ENCODE results near the gene ASPG. TPM values are rescaled to one million over a fixed set of nuclear protein-coding genes. Genes with fewer than 3 reads are reported as not detected.

The ASPG gene
- total and polyA plus RNA-seq, 2 experiments from 2014 or later, result 5.9 to 20.3 TPM

- Histone ChIP-seq H4K20me1 (ENCODE audit: insufficient read depth, poor library complexity, severe bottlenecking) (no peaks in the 10 kb centered on the region), H3K4me1 (ENCODE audit: insufficient read depth) (no peaks in the 10 kb centered on the region), H3K27ac (no peak overlapping the region), H2AFZ (no peak overlapping the region), H3K27me3 (no peaks in the 10 kb centered on the region), H3K9me2 (replicated peaks; ENCODE audit: insufficient read depth) (no peaks in the 10 kb centered on the region), H3K36me3 (replicated peaks; ENCODE audit: insufficient read depth, low read depth) (no peaks in the 10 kb centered on the region), H3K4me2 (no peak overlapping the region), H3K79me2 (no peaks in the 10 kb centered on the region), H3K4me3 (no peak overlapping the region), H3K9me3 (ENCODE audit: low read depth) (no peaks in the 10 kb centered on the region)
- TF ChIP-seq CTCF (IDR thresholded peaks at IDR 0.05; ENCODE audit: poor library complexity) (no peak), EZH2phosphoT487 (IDR thresholded peaks at IDR 0.05; ENCODE audit: low read depth, severe bottlenecking, unreplicated experiment) (no peak), EZH2 (IDR thresholded peaks at IDR 0.05; ENCODE audit: borderline replicate concordance) (no peak)
- WGBS (ENCODE audit: low lambda C conversion rate, missing lambda C conversion rate), result 68% methylated on average over 25 of the region's 26 CpGs
- DNase-seq (ENCODE audit: low spot score), result no peak
Measured at GRCh38 chr14:104108570-104109541, 23.4 kb downstream of the ASPG start.

- 92% methylated on average over 23 of the region's 24 CpGs for WGBS (ENCODE audit: low lambda C conversion rate, missing lambda C conversion rate)
- no peak for DNase-seq (ENCODE audit: low spot score)
- Histone ChIP-seq H3K79me2 (no peaks in the 10 kb centered on the region), H3K9me3 (ENCODE audit: low read depth) (no peaks in the 10 kb centered on the region), H3K27me3 (no peaks in the 10 kb centered on the region), H3K4me1 (ENCODE audit: insufficient read depth) (no peaks in the 10 kb centered on the region), H3K4me3 (no peak overlapping the region), H3K4me2 (no peak overlapping the region), H2AFZ (no peak overlapping the region), H3K9me2 (replicated peaks; ENCODE audit: insufficient read depth) (no peaks in the 10 kb centered on the region), H3K27ac (no peak overlapping the region), H4K20me1 (ENCODE audit: insufficient read depth, poor library complexity, severe bottlenecking) (no peaks in the 10 kb centered on the region), H3K36me3 (replicated peaks; ENCODE audit: insufficient read depth, low read depth) (no peaks in the 10 kb centered on the region)
- TF ChIP-seq EZH2phosphoT487 (IDR thresholded peaks at IDR 0.05; ENCODE audit: low read depth, severe bottlenecking, unreplicated experiment) (no peak), EZH2 (IDR thresholded peaks at IDR 0.05; ENCODE audit: borderline replicate concordance) (no peak), CTCF (IDR thresholded peaks at IDR 0.05; ENCODE audit: poor library complexity) (no peak)
Measured at GRCh38 chr14:104109731-104110361, 24.3 kb downstream of the ASPG start.

- TF ChIP-seq EZH2phosphoT487 (IDR thresholded peaks at IDR 0.05; ENCODE audit: low read depth, severe bottlenecking, unreplicated experiment) (no peak), CTCF (IDR thresholded peaks at IDR 0.05; ENCODE audit: poor library complexity) (no peak), EZH2 (IDR thresholded peaks at IDR 0.05; ENCODE audit: borderline replicate concordance) (no peak)
- 82% methylated on average over 18 of the region's 18 CpGs for WGBS (ENCODE audit: low lambda C conversion rate, missing lambda C conversion rate)
- no peaks in the 10 kb centered on the region for H3K27me3 ChIP-seq
- H3K4me2 ChIP-seq, result no peak overlapping the region
- no peak overlapping the region for H3K4me3 ChIP-seq
- H3K27ac ChIP-seq, result no peak overlapping the region
- no peak for DNase-seq (ENCODE audit: low spot score)
- no peaks in the 10 kb centered on the region for H3K9me2 ChIP-seq (replicated peaks; ENCODE audit: insufficient read depth)
- no peaks in the 10 kb centered on the region for H3K4me1 ChIP-seq (ENCODE audit: insufficient read depth)
- no peaks in the 10 kb centered on the region for H3K9me3 ChIP-seq (ENCODE audit: low read depth)
- H2AFZ ChIP-seq, result no peak overlapping the region
- H3K36me3 ChIP-seq (replicated peaks; ENCODE audit: insufficient read depth, low read depth), result no peaks in the 10 kb centered on the region
- H4K20me1 ChIP-seq (ENCODE audit: insufficient read depth, poor library complexity, severe bottlenecking), result no peaks in the 10 kb centered on the region
- H3K79me2 ChIP-seq, result no peaks in the 10 kb centered on the region
Measured at GRCh38 chr14:104110491-104111209, 25.1 kb downstream of the ASPG start.

All from hepatocyte (in vitro differentiated cells).